Choroid plexus epithelial cell (primary cell): ENCODE data around the gene SLC27A1.

ENCODE experiments used
- DNase-seq: peaks from one replicate; pipeline ENCODE4 v3.0.0-alpha.2; 2010; ENCODE audit warnings: low read depth
- H3K4me3 ChIP-seq: 2 replicates; pipeline ENCODE4 v1.5.1; 2011; ENCODE audit warnings: low read depth, mild to moderate bottlenecking, control low read depth, low read length, moderate library complexity
- CTCF ChIP-seq: conservative IDR thresholded peaks from 2 replicates; pipeline ENCODE4 v1.5.1; 2011; ENCODE audit warnings: low read depth, mild to moderate bottlenecking, control low read depth, inconsistent platforms, low read length, moderate library complexity

The SLC27A1 gene

GRCh38 chr19:17470068-17470841 is at the start of gene SLC27A1:
SLC27A1 (plus strand) TSS chr19:17470524; CDS start chr19:17470541, 17 bp downstream.
- DNase-seq: peak; percentile 99
- peak within 1 kb of the TSS; percentile 78 for H3K4me3 ChIP-seq
- no peak for TF ChIP-seq CTCF

DNA sequence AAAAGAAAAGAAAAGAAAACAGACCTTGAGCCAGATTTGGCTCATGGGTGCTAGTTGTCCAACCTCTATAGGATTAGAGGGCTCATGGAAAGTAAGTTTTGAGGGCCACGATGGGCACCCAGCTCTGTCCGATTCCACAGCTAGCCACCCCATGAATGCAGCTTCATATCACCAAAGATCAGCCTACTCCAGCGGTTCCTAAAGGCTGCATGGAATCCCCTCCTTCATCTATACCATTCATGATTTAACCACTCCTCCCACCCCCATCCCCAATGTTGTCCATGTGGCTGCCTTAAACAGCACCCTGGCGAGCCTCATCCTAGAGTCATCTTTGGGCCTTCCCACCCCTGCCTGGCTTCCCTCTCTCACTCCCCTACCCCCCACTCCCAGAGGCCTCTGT is 48.4 kb upstream of the SLC27A1 start:
- DNase-seq: no peak
- H3K4me3 ChIP-seq: no peak overlapping the region
- no peak for TF ChIP-seq CTCF

GRCh38 chr19:17423429-17424208 is 46.7 kb upstream of the SLC27A1 start:
- no peak overlapping the region for H3K4me3 ChIP-seq
- TF ChIP-seq CTCF: no peak
- DNase-seq: no peak

DNA sequence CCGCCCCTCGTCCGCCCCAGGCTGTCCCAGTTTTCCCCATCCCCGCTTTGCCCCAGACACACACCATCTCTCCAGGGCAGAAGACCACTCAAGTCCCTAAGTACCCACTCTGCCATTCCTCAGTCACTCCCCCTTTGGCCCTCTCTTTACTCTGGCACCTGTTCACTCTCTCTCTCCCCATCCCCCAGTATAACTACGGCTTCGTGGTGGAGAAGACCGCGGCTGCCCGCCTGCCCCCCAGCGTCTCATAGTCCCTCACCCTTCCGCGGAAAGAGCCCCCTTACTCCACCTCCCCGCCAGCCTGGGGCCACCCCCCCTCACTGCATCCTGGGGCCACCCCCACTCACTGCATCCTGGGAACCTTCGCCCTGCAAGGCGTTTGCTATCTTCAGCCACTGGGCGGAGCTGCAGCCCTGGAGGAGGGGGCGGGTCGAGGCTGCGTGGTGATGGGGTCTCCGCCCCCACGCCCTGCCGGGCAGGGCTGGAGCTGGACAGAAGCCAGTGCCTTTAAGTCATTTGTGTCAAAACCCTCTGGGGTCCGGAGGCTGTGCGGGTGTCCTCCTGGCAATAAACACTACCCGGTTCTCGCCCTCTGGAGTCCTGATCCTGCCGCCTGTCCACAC is 45.5 kb upstream of the SLC27A1 start:
- TF ChIP-seq CTCF: peak; percentile 76
- H3K4me3 ChIP-seq: no peak overlapping the region
- DNase-seq: peak; percentile 62

- H3K4me3 ChIP-seq: no peak overlapping the region
- TF ChIP-seq CTCF: no peak
- no peak for DNase-seq
These were observed 40.6 kb upstream of the SLC27A1 start for GRCh38 chr19:17429641-17430113.

GRCh38 chr19:17431417-17431816 is 38.9 kb upstream of the SLC27A1 start:
- TF ChIP-seq CTCF: no peak
- H3K4me3 ChIP-seq: no peak overlapping the region
- no peak for DNase-seq
